Skin epidermis (tissue), 12 donors: ENCODE data around the gene EPM2A.
"Not testable (repeated sequence)": the region's sequence is repeated elsewhere in the genome, so short reads cannot be mapped to it uniquely, and the experiment has no call there.

Experiments
- H3K27ac ChIP-seq, 21 experiments: fragments of 200-600 bp; sonication (generic) in 11 of 21; one replicate each; pipeline ENCODE4 v1.5.0; 2020; ENCODE audit warnings: mild to moderate bottlenecking in 3 of 21, inconsistent platforms in 2 of 21, moderate library complexity in 2 of 21
- H3K4me3 ChIP-seq, 7 experiments: fragments of 200-600 bp; sonication (generic) in 2 of 7; one replicate each; pipeline ENCODE4 v1.5.0; 2020; ENCODE audit warnings: inconsistent platforms in 2 of 7, mild to moderate bottlenecking in 2 of 7, moderate library complexity in 1 of 7

The EPM2A gene

GRCh38 chr6:145733207-145733606 lies 2.1 kb downstream of the EPM2A start:
- Histone ChIP-seq H3K27ac (no peak overlapping the region), H3K4me3 (no peak overlapping the region)

GRCh38 chr6:145731447-145731846 lies 3.9 kb downstream of the EPM2A start:
- H3K4me3 ChIP-seq: no peak overlapping the region

GRCh38 chr6:145729887-145730286 lies 5.4 kb downstream of the EPM2A start:
- Histone ChIP-seq H3K4me3 (no peak overlapping the region), H3K27ac (no peak overlapping the region)

More at GRCh38 chr6:145731447-145731846, 3.9 kb downstream of the EPM2A start:
- no peak overlapping the region for H3K27ac ChIP-seq

- H3K27ac ChIP-seq: no peak overlapping the region
These were observed 6.6 kb downstream of the EPM2A start for GRCh38 chr6:145728444-145729385.

GRCh38 chr6:145727817-145728388 lies 7.4 kb downstream of the EPM2A start:
- H3K4me3 ChIP-seq: no peak overlapping the region
- H3K27ac ChIP-seq: no peak overlapping the region

More at GRCh38 chr6:145728444-145729385, 6.6 kb downstream of the EPM2A start:
- no peak overlapping the region for H3K4me3 ChIP-seq

- Histone ChIP-seq H3K4me3 (no peak overlapping the region), H3K27ac (no peak overlapping the region)
These were observed 9.8 kb downstream of the EPM2A start for GRCh38 chr6:145725570-145725969.

- H3K4me3 ChIP-seq: no peak overlapping the region
- H3K27ac ChIP-seq: no peak overlapping the region
These were observed 11.7 kb downstream of the EPM2A start for GRCh38 chr6:145723646-145724045.

GRCh38 chr6:145722190-145722589 lies 13.1 kb downstream of the EPM2A start:
- Histone ChIP-seq H3K27ac (no peak overlapping the region), H3K4me3 (no peak overlapping the region)

GRCh38 chr6:145721144-145721543 lies 14.2 kb downstream of the EPM2A start:
- Histone ChIP-seq H3K4me3 (no peak overlapping the region), H3K27ac (no peak overlapping the region)

- Histone ChIP-seq H3K4me3 (no peak overlapping the region), H3K27ac (no peak overlapping the region)
These were observed 19.9 kb downstream of the EPM2A start for GRCh38 chr6:145715426-145715825.

- no peak overlapping the region for H3K4me3 ChIP-seq
- no peak overlapping the region for H3K27ac ChIP-seq
These were observed 20.6 kb downstream of the EPM2A start for GRCh38 chr6:145714731-145715130.

GRCh38 chr6:145713773-145714172 lies 21.5 kb downstream of the EPM2A start:
- no peak overlapping the region for H3K4me3 ChIP-seq
- no peak overlapping the region for H3K27ac ChIP-seq

GRCh38 chr6:145711372-145711771 lies 23.9 kb downstream of the EPM2A start:
- no peak overlapping the region for H3K4me3 ChIP-seq
- H3K27ac ChIP-seq: no peak overlapping the region

- Histone ChIP-seq H3K4me3 (no peak overlapping the region), H3K27ac (no peak overlapping the region)
These were observed 27.9 kb downstream of the EPM2A start for GRCh38 chr6:145707397-145707796.

GRCh38 chr6:145705561-145705960 lies 29.8 kb downstream of the EPM2A start:
- Histone ChIP-seq H3K27ac (no peak overlapping the region), H3K4me3 (no peak overlapping the region)

- H3K4me3 ChIP-seq: no peak overlapping the region
- H3K27ac ChIP-seq: no peak overlapping the region
These were observed 31.1 kb downstream of the EPM2A start for GRCh38 chr6:145704143-145704781.

- H3K27ac ChIP-seq: no peak overlapping the region
- no peak overlapping the region for H3K4me3 ChIP-seq
These were observed 35.9 kb downstream of the EPM2A start for GRCh38 chr6:145699462-145699861.

- not testable (repeated sequence) for H3K27ac ChIP-seq
These were observed 37.9 kb downstream of the EPM2A start for GRCh38 chr6:145697401-145697800.

GRCh38 chr6:145694083-145694737 lies 41.1 kb downstream of the EPM2A start:
- Histone ChIP-seq H3K4me3 (no peak overlapping the region), H3K27ac (no peak overlapping the region)

More at GRCh38 chr6:145697401-145697800, 37.9 kb downstream of the EPM2A start:
- H3K4me3 ChIP-seq: not testable (repeated sequence)

GRCh38 chr6:145690969-145691368 lies 44.4 kb downstream of the EPM2A start:
- Histone ChIP-seq H3K4me3 (no peak overlapping the region), H3K27ac (no peak overlapping the region)
